Adrenal gland (tissue), 12 donors: ENCODE measurements around the gene GRK1. TPM values are rescaled to one million over a fixed set of nuclear protein-coding genes. Genes with fewer than 3 reads are reported as not detected.

Experiments
- DNase-seq, 7 donors: peaks; one replicate each; pipeline ENCODE4 v3.0.0-alpha.2; 2019 to 2020
- H3K27ac ChIP-seq, 5 donors: fragments of 200-600 bp; sonication (generic) in 4 of 5; 1 replicate in 3 of 5; 2 replicates in 2 of 5; pipeline versions ENCODE4 v1.5.1 to v1.8.0; 2016 to 2020; ENCODE audit warnings: mild to moderate bottlenecking in 1 of 5
- H3K27me3 ChIP-seq: fragments of 200-600 bp; 2 replicates; pipeline ENCODE4 v1.8.0; 2021
- H3K36me3 ChIP-seq, 2 donors: fragments of 200-600 bp; replicated peaks in 1 of 2; 1 replicate in 1 of 2; 2 replicates in 1 of 2; pipeline versions ENCODE4 v1.5.1 to v1.8.0; 2018 to 2022
- H3K4me1 ChIP-seq, 2 donors: fragments of 200-600 bp; replicated peaks in 1 of 2; 1 replicate in 1 of 2; 2 replicates in 1 of 2; pipeline versions ENCODE4 v1.5.1 to v1.8.0; 2018 to 2021
- H3K4me3 ChIP-seq, 4 donors: fragments of 200-600 bp; sonication (generic) in 3 of 4; one replicate each; pipeline ENCODE4 v1.5.1; 2016 to 2018
- H3K9me3 ChIP-seq, 3 donors: fragments of 200-600 bp; sonication (generic) in 1 of 3; replicated peaks in 1 of 3; 1 replicate in 2 of 3; 2 replicates in 1 of 3; pipeline versions ENCODE4 v1.5.1 to v1.8.0; 2016 to 2021
- POLR2A ChIP-seq, 2 donors: fragments of 450-650 bp; IDR thresholded peaks; one replicate each; pipeline ENCODE4 v1.6.1; 2017; ENCODE audit warnings: antibody characterized with exemption in 2 of 2, mild to moderate bottlenecking in 2 of 2, moderate library complexity in 1 of 2
- WGBS, 4 donors: extraction: QIAGEN DNeasy Blood & Tissue Kit in 2 of 4; methylation state at CpG; one replicate each; pipeline versions ENCODE4 v1.1.5 to v1.1.7; 2013 to 2017; 5-methylcytosine and 5-hydroxymethylcytosine counted together
- intact Hi-C, 2 donors: fragments of 100-400 bp; cut with DNase I; formaldehyde crosslinking; loops; one replicate each; pipeline versions ENCODE4 v1.14.1 to v1.15.0; 2022 to 2023
- polyA plus RNA-seq, 3 donors: library from polyadenylated mRNA; stranded (reverse); fragments of 200-250 nt in 2 of 3; fragments of 350-450 nt in 1 of 3; fragmentation: Illumina TruSeq in 1 of 3; extraction: RNeasy Lipid Tissue Mini Kit (QIAGEN cat#74804) in 1 of 3; gene quantifications; one replicate each; pipeline ENCODE4 v1.2.3, GENCODE V29; 2013 to 2014
- total RNA-seq, 9 donors: library from RNA; depleted of rRNA in 4 of 9; stranded (reverse); fragments of >200 nt in 4 of 9; fragments of 120-200 nt in 1 of 9; fragmentation: NEBNext Ultra II Directional in 1 of 9; extraction: Animal tissue kit (Norgen Biotek cat#: 25700) in 1 of 9; gene quantifications; one replicate each; pipeline versions ENCODE4 v1.1.0 to v1.2.4, GENCODE V29; 2013 to 2023
- TF ChIP-seq, protein P1 (sequence below), 6 experiments: fragments of 450-650 bp in 4 of 6; fragments of 200-600 bp in 2 of 6; sonication (generic) in 1 of 6; IDR thresholded peaks; 1 replicate in 5 of 6; 2 replicates in 1 of 6; pipeline versions ENCODE4 v1.5.1 to v1.8.0; 2016 to 2021; ENCODE audit warnings: antibody characterized with exemption in 6 of 6, mild to moderate bottlenecking in 2 of 6, moderate library complexity in 1 of 6
- donor health status: healthy with polysubstance abuse.
- donor health status: Bipolar disorder and iron deficiency.
- donor health status: DM: yes; HTN: yes; CAD: no.
- donor health status: DM: no; HTN: no; CAD: no.
- donor health status: DM: no; HTN: no; CAD: no.
- donor health status: DM: yes; HTN: yes; CAD: no.

GRK1 gene
- total and polyA plus RNA-seq, 12 donors: 0.04 to 0.38 (median 0.22) TPM; not detected in 9

- no peak overlapping the region for H3K4me3 ChIP-seq
- DNase-seq: peak in 2 of 7 donors; percentile 9 to 12
- H3K9me3 ChIP-seq: no peaks in the 10 kb centered on the region
- TF ChIP-seq POLR2A (IDR thresholded peaks at IDR 0.05): no peak
- TF ChIP-seq, protein P1, sequence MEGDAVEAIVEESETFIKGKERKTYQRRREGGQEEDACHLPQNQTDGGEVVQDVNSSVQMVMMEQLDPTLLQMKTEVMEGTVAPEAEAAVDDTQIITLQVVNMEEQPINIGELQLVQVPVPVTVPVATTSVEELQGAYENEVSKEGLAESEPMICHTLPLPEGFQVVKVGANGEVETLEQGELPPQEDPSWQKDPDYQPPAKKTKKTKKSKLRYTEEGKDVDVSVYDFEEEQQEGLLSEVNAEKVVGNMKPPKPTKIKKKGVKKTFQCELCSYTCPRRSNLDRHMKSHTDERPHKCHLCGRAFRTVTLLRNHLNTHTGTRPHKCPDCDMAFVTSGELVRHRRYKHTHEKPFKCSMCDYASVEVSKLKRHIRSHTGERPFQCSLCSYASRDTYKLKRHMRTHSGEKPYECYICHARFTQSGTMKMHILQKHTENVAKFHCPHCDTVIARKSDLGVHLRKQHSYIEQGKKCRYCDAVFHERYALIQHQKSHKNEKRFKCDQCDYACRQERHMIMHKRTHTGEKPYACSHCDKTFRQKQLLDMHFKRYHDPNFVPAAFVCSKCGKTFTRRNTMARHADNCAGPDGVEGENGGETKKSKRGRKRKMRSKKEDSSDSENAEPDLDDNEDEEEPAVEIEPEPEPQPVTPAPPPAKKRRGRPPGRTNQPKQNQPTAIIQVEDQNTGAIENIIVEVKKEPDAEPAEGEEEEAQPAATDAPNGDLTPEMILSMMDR (IDR thresholded peaks at IDR 0.05): no peak
- no peaks in the 10 kb centered on the region for H3K27me3 ChIP-seq
- 53 to 74% (median 60%) methylated on average over 17 of the region's 17 CpGs for WGBS, 4 donors
- H3K4me1 ChIP-seq: peaks cover 8 to 14% of the 10 kb centered on the region in 2 donors
- no peaks in the 10 kb centered on the region for H3K36me3 ChIP-seq
- H3K27ac ChIP-seq: no peak overlapping the region
- intact Hi-C loops: no loop called here
These were observed 17.8 kb upstream of the GRK1 start for GRCh38 chr13:113649212-113649611.

GRCh38 chr13:113650275-113650674 is 16.7 kb upstream of the GRK1 start:
- WGBS, 4 donors: 93 to 94% (median 94%) methylated on average over 15 of the region's 15 CpGs
- no peaks in the 10 kb centered on the region for H3K36me3 ChIP-seq
- H3K4me1 ChIP-seq: peaks cover 8 to 14% of the 10 kb centered on the region in 2 donors
- H3K9me3 ChIP-seq: no peaks in the 10 kb centered on the region
- intact Hi-C loops: no loop called here
- TF ChIP-seq POLR2A (IDR thresholded peaks at IDR 0.05): no peak
- TF ChIP-seq, protein P1 (IDR thresholded peaks at IDR 0.05): no peak
- DNase-seq: peak in 2 of 7 donors; percentile 5 to 9
- no peak overlapping the region for H3K4me3 ChIP-seq
- no peak overlapping the region for H3K27ac ChIP-seq
- H3K27me3 ChIP-seq: no peaks in the 10 kb centered on the region

DNA sequence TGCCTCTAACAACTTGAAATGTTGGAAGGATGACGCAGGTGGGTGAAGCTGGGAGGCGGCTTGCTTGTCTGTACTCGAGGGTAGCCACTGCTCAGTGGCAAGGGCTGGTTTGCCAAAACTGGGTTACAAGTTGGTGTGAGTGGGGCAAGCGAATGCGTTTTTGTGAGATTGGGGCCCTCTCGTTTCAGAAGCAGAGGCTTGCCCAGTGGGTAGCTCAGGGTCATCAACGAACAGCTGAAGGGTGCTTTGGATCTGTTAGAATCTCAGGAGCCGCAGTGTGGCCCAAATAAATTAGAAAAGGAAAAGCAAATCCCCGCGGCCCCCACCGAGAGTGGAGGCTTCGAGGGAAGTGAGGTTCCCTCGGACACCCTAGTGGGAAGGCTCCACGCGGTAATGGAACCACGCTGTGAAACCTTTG is 16.3 kb upstream of the GRK1 start:
- Histone ChIP-seq H3K4me3 (no peak overlapping the region), H3K27me3 (no peaks in the 10 kb centered on the region), H3K36me3 (no peaks in the 10 kb centered on the region), H3K4me1 (peaks cover 8 to 14% of the 10 kb centered on the region in 2 donors), H3K9me3 (no peaks in the 10 kb centered on the region), H3K27ac (no peak overlapping the region)
- intact Hi-C loops: no loop called here
- DNase-seq: peak in 2 of 7 donors; percentile 7 to 9
- TF ChIP-seq POLR2A (IDR thresholded peaks at IDR 0.05): no peak
- TF ChIP-seq, protein P1 (IDR thresholded peaks at IDR 0.05): no peak
- 93 to 94% (median 93%) methylated on average over 16 of the region's 16 CpGs for WGBS, 4 donors

DNA sequence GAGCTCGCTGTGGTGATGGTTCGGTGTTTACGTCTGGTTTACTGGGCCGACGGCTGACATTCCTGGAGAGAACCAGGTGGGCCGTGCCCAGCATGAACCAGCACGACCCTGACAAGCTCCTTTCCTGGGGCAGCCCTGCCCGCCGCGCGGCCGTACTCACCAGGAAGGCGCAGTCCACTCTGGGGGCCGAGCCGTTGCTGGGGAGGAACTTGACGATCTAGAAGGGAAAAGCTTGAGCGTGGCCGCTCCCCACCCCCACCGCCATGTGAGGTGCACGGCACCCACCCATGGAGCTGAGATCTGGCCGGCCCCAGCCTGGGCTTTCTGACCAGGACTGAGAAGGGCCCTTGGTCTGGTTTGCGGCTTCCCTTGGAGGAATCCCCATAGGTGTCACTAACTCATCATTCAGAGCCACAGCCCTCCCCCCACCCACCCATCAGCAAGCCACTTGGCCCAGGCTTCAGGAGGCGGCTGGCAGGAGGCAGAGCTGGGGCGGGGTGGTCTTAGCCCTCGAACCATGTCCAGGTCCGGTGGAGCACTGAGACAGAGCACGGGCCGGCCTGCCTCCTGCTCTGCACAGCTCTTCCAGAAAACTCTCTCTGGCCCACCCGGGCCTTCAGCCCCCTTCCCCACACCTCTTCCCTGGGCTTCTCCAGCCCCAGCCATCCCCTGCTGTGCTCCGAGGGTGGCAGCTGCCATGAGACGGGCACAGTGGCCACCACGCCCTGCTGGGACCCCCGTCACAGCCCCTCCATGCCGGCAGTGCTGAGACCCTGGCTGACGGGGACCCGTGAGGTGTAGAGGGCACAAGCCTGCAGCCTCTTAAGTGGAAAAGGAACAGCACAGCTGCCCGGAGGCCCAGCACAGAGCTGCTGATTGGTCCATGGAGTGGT is 15.3 kb upstream of the GRK1 start:
- DNase-seq: peak in 2 of 7 donors; percentile 9 to 12
- H3K36me3 ChIP-seq: no peaks in the 10 kb centered on the region
- 91 to 96% (median 94%) methylated on average over 13 to 37 of the region's 37 CpGs for WGBS, 4 donors
- H3K27ac ChIP-seq: no peak overlapping the region
- peaks cover 8 to 13% of the 10 kb centered on the region in 2 donors for H3K4me1 ChIP-seq
- no peak overlapping the region for H3K4me3 ChIP-seq
- TF ChIP-seq POLR2A (IDR thresholded peaks at IDR 0.05): no peak
- TF ChIP-seq, protein P1 (IDR thresholded peaks at IDR 0.05): no peak
- intact Hi-C loops: no loop called here
- H3K27me3 ChIP-seq: no peaks in the 10 kb centered on the region
- no peaks in the 10 kb centered on the region for H3K9me3 ChIP-seq
